Mesenchymal stem cell (in vitro differentiated cells and primary cell): ENCODE results near the gene LRRC70.

Experiments
- DNase-seq: peaks from one replicate; pipeline ENCODE4 v3.0.0-alpha.2; 2013
- H2AFZ ChIP-seq: one replicate; pipeline ENCODE4 v1.6.1; 2013; ENCODE audit warnings: low read depth, mild to moderate bottlenecking, control low read depth, inconsistent platforms, low read length, moderate library complexity
- H2AK5ac ChIP-seq: 2 replicates; pipeline ENCODE4 v1.6.1; 2013; ENCODE audit warnings: low read length, moderate library complexity, mild to moderate bottlenecking, inconsistent platforms; ENCODE audit not compliant: severe bottlenecking
- H2BK120ac ChIP-seq: one replicate; pipeline ENCODE4 v1.6.1; 2013; ENCODE audit warnings: low read depth, mild to moderate bottlenecking, inconsistent platforms, low read length, moderate library complexity
- H2BK12ac ChIP-seq, 2 experiments: one replicate each; pipeline ENCODE4 v1.6.1; 2013; ENCODE audit warnings: inconsistent platforms in 2 of 2, low read length in 2 of 2, mild to moderate bottlenecking in 2 of 2, moderate library complexity in 2 of 2, control low read depth in 1 of 2
- H2BK15ac ChIP-seq: one replicate; pipeline ENCODE4 v1.6.1; 2013; ENCODE audit warnings: mild to moderate bottlenecking, low read depth, inconsistent platforms; ENCODE audit not compliant: poor library complexity, severe bottlenecking
- H2BK5ac ChIP-seq: 2 replicates; pipeline ENCODE4 v1.6.1; 2013; ENCODE audit warnings: low read depth, mild to moderate bottlenecking, low read length, control low read depth, inconsistent platforms; ENCODE audit not compliant: poor library complexity, severe bottlenecking
- H3K14ac ChIP-seq, 2 experiments: one replicate each; pipeline ENCODE4 v1.6.1; 2013; ENCODE audit warnings: inconsistent platforms in 2 of 2, low read length in 2 of 2, control low read depth in 1 of 2, mild to moderate bottlenecking in 1 of 2, moderate library complexity in 1 of 2
- H3K18ac ChIP-seq, 2 experiments: one replicate each; pipeline ENCODE4 v1.6.1; 2013; ENCODE audit warnings: inconsistent platforms in 2 of 2, low read length in 2 of 2, control low read depth in 1 of 2, low read depth in 1 of 2, mild to moderate bottlenecking in 1 of 2
- H3K23ac ChIP-seq, 2 experiments: one replicate each; pipeline ENCODE4 v1.6.1; 2013; ENCODE audit warnings: inconsistent platforms in 2 of 2, low read length in 2 of 2, mild to moderate bottlenecking in 2 of 2, moderate library complexity in 2 of 2, control low read depth in 1 of 2
- H3K27ac ChIP-seq: 2 replicates; pipeline ENCODE4 v1.5.1; 2013; ENCODE audit warnings: mild to moderate bottlenecking, moderate library complexity, low read length, control low read depth, inconsistent platforms; ENCODE audit not compliant: poor library complexity, severe bottlenecking
- H3K27me3 ChIP-seq, 2 experiments: 2 replicates each; pipeline versions ENCODE4 v1.6.1 to v1.7.0; 2013; ENCODE audit warnings: low read length in 2 of 2, mild to moderate bottlenecking in 2 of 2, moderate library complexity in 2 of 2, control low read depth in 1 of 2, inconsistent platforms in 1 of 2; ENCODE audit not compliant: control insufficient read depth in 1 of 2, insufficient read depth in 1 of 2
- H3K36me3 ChIP-seq, 2 experiments: 2 replicates each; pipeline versions ENCODE4 v1.6.1 to v1.7.0; 2013; ENCODE audit warnings: low read length in 2 of 2, control low read depth in 1 of 2, inconsistent platforms in 1 of 2, low read depth in 1 of 2, mild to moderate bottlenecking in 1 of 2; ENCODE audit not compliant: insufficient read depth in 2 of 2, control insufficient read depth in 1 of 2
- H3K4ac ChIP-seq, 2 experiments: one replicate each; pipeline ENCODE4 v1.6.1; 2013; ENCODE audit warnings: inconsistent platforms in 2 of 2, low read length in 2 of 2, mild to moderate bottlenecking in 2 of 2, moderate library complexity in 2 of 2, control low read depth in 1 of 2, low read depth in 1 of 2
- H3K4me1 ChIP-seq: 2 replicates; pipeline ENCODE4 v1.6.1; 2013; ENCODE audit warnings: low read depth, low read length, control low read depth; ENCODE audit not compliant: control insufficient read depth, insufficient read depth
- H3K4me2 ChIP-seq: 2 replicates; pipeline ENCODE4 v1.6.1; 2013; ENCODE audit warnings: low read length, mild to moderate bottlenecking, inconsistent platforms; ENCODE audit not compliant: poor library complexity, severe bottlenecking
- H3K4me3 ChIP-seq, 2 experiments: 2 replicates each; pipeline versions ENCODE4 v1.5.1 to v1.7.0; 2013; ENCODE audit warnings: low read length in 2 of 2, mild to moderate bottlenecking in 2 of 2, control low read depth in 1 of 2, low read depth in 1 of 2; ENCODE audit not compliant: insufficient read depth in 1 of 2
- H3K79me1 ChIP-seq: replicated peaks from 2 replicates; pipeline ENCODE4 v1.6.1; 2013; ENCODE audit warnings: mild to moderate bottlenecking, control low read depth, low read length, inconsistent platforms; ENCODE audit not compliant: poor library complexity, severe bottlenecking
- H3K9ac ChIP-seq: 2 replicates; pipeline ENCODE4 v1.7.0; 2013; ENCODE audit warnings: mild to moderate bottlenecking, low read length, moderate library complexity
- H3K9me3 ChIP-seq: 2 replicates; pipeline ENCODE4 v1.7.0; 2013; ENCODE audit warnings: mild to moderate bottlenecking, low read length; ENCODE audit not compliant: control insufficient read depth
- H4K8ac ChIP-seq: one replicate; pipeline ENCODE4 v1.6.1; 2013; ENCODE audit warnings: inconsistent platforms, mild to moderate bottlenecking, low read length, moderate library complexity
- H4K91ac ChIP-seq: one replicate; pipeline ENCODE4 v1.6.1; 2013; ENCODE audit warnings: mild to moderate bottlenecking, low read length, inconsistent platforms
- WGBS: methylation state at CpG from one replicate; pipeline ENCODE4 v1.1.7; 2013; ENCODE audit warnings: mixed read lengths; 5-methylcytosine and 5-hydroxymethylcytosine counted together

Gene LRRC70

GRCh38 chr5:62607615-62608014, 29.0 kb downstream of the LRRC70 start:
- no peak overlapping the region for H2BK5ac ChIP-seq
- H3K4me3 ChIP-seq = no peak overlapping the region
- no peak overlapping the region for H2AFZ ChIP-seq
- no peak overlapping the region for H3K4me2 ChIP-seq
- no peak overlapping the region for H3K4ac ChIP-seq
- no peak overlapping the region for H3K18ac ChIP-seq
- peaks cover 4% of the 10 kb centered on the region for H3K79me1 ChIP-seq
- no peak overlapping the region for H2BK120ac ChIP-seq
- no peaks in the 10 kb centered on the region for H3K4me1 ChIP-seq
- H3K23ac ChIP-seq = no peak overlapping the region
- no peak overlapping the region for H3K14ac ChIP-seq
- H2BK15ac ChIP-seq = no peak overlapping the region
- no peaks in the 10 kb centered on the region for H3K9me3 ChIP-seq
- no peaks in the 10 kb centered on the region for H3K27me3 ChIP-seq
- H3K9ac ChIP-seq = no peak overlapping the region
- WGBS = 94% methylated on average over 4 of the region's 4 CpGs
- no peak overlapping the region for H2AK5ac ChIP-seq
- H2BK12ac ChIP-seq = no peak overlapping the region
- peaks cover 8 to 17% of the 10 kb centered on the region in 2 experiments for H3K36me3 ChIP-seq
- H3K27ac ChIP-seq = no peak overlapping the region
- no peak for DNase-seq
- no peak overlapping the region for H4K91ac ChIP-seq
- no peak overlapping the region for H4K8ac ChIP-seq

GRCh38 chr5:62608529-62609511, 30.2 kb downstream of the LRRC70 start:
- Histone ChIP-seq H2BK120ac (no peak overlapping the region), H3K4me1 (no peaks in the 10 kb centered on the region), H3K4me3 (no peak overlapping the region), H3K14ac (no peak overlapping the region), H2BK5ac (no peak overlapping the region), H4K91ac (no peak overlapping the region), H3K4ac (no peak overlapping the region), H2AFZ (no peak overlapping the region), H2AK5ac (no peak overlapping the region), H2BK15ac (no peak overlapping the region), H3K18ac (no peak overlapping the region), H3K4me2 (no peak overlapping the region), H3K9me3 (no peaks in the 10 kb centered on the region), H4K8ac (no peak overlapping the region), H3K9ac (no peak overlapping the region), H3K36me3 (peaks cover 4 to 6% of the 10 kb centered on the region in 2 experiments), H3K23ac (no peak overlapping the region), H3K79me1 (peaks cover 4% of the 10 kb centered on the region), H2BK12ac (no peak overlapping the region), H3K27me3 (no peaks in the 10 kb centered on the region), H3K27ac (no peak overlapping the region)
- DNase-seq = no peak
- 100% methylated on average over 3 of the region's 7 CpGs for WGBS

- Histone ChIP-seq H2AK5ac (no peak overlapping the region), H3K36me3 (peaks cover 10 to 12% of the 10 kb centered on the region in 2 experiments), H4K91ac (no peak overlapping the region), H3K14ac (peak overlapping the region in 1 of 2 experiments; percentile 32), H3K18ac (no peak overlapping the region), H2BK15ac (no peak overlapping the region), H3K4me2 (no peak overlapping the region), H2BK5ac (no peak overlapping the region), H2BK12ac (no peak overlapping the region), H3K4me3 (peak overlapping the region in 1 of 2 experiments; percentile 3), H3K4me1 (no peaks in the 10 kb centered on the region), H3K9me3 (no peaks in the 10 kb centered on the region), H3K9ac (no peak overlapping the region), H3K4ac (no peak overlapping the region), H4K8ac (no peak overlapping the region), H3K23ac (no peak overlapping the region), H3K79me1 (peaks cover 8% of the 10 kb centered on the region), H3K27ac (no peak overlapping the region), H2AFZ (no peak overlapping the region), H2BK120ac (no peak overlapping the region), H3K27me3 (no peaks in the 10 kb centered on the region)
- no peak for DNase-seq
- WGBS = 97% methylated on average over 8 of the region's 8 CpGs
Measured at GRCh38 chr5:62614355-62614754, 35.7 kb downstream of the LRRC70 start.

- Histone ChIP-seq H3K4me2 (no peak overlapping the region), H2BK15ac (no peak overlapping the region), H3K79me1 (peaks cover 10% of the 10 kb centered on the region), H3K18ac (no peak overlapping the region), H4K91ac (no peak overlapping the region), H2AFZ (no peak overlapping the region), H3K27me3 (no peaks in the 10 kb centered on the region), H3K14ac (no peak overlapping the region), H3K9me3 (no peaks in the 10 kb centered on the region), H3K4me1 (no peaks in the 10 kb centered on the region), H3K27ac (no peak overlapping the region), H2AK5ac (no peak overlapping the region), H3K9ac (no peak overlapping the region), H2BK5ac (no peak overlapping the region), H2BK120ac (no peak overlapping the region), H3K4ac (no peak overlapping the region), H3K36me3 (peaks cover 8 to 10% of the 10 kb centered on the region in 2 experiments), H2BK12ac (no peak overlapping the region), H3K23ac (no peak overlapping the region), H4K8ac (no peak overlapping the region), H3K4me3 (no peak overlapping the region)
- 100% methylated on average over 1 of the region's 2 CpGs for WGBS
- no peak for DNase-seq
Measured at GRCh38 chr5:62616615-62617277, 38.1 kb downstream of the LRRC70 start.
